Ammon's horn (tissue), 1 donor: Measurements from ENCODE around the gene C7orf33.

Experiments used
- DNase-seq: peaks from one replicate; pipeline ENCODE4 v3.0.0-alpha.2; 2016; ENCODE audit warnings: low spot score

C7orf33 gene

GRCh38 chr7:148628011-148628410 lies 37.4 kb downstream of the C7orf33 start:
- DNase-seq, result no peak

GRCh38 chr7:148630078-148630477 lies 39.5 kb downstream of the C7orf33 start:
- DNase-seq, result no peak

- DNase-seq, result no peak
Measured at GRCh38 chr7:148633761-148634160, 43.2 kb downstream of the C7orf33 start.

- no peak for DNase-seq
Measured at GRCh38 chr7:148637094-148637493, 46.5 kb downstream of the C7orf33 start.

- no peak for DNase-seq
Measured at GRCh38 chr7:148645898-148646297, 55.3 kb downstream of the C7orf33 start.

GRCh38 chr7:148650232-148650858 lies 59.8 kb downstream of the C7orf33 start:
- no peak for DNase-seq

GRCh38 chr7:148652773-148653172 lies 62.2 kb downstream of the C7orf33 start:
- DNase-seq, result no peak

- no peak for DNase-seq
Measured at GRCh38 chr7:148657929-148658328, 67.4 kb downstream of the C7orf33 start.

- no peak for DNase-seq
Measured at GRCh38 chr7:148661471-148661870, 70.9 kb downstream of the C7orf33 start.

- DNase-seq, result no peak
Measured at GRCh38 chr7:148662646-148663045, 72.1 kb downstream of the C7orf33 start.

- peak; percentile 54 for DNase-seq
Measured at GRCh38 chr7:148664324-148664723, 73.8 kb downstream of the C7orf33 start.

GRCh38 chr7:148665221-148665620 lies 74.7 kb downstream of the C7orf33 start:
- DNase-seq, result no peak
